Pancreas (tissue), 10 donors: ENCODE data around the gene SPR. TPM values are rescaled to one million over a fixed set of nuclear protein-coding genes. Genes with fewer than 3 reads are reported as not detected.
"Not testable (repeated sequence)": the region's sequence is repeated elsewhere in the genome, so short reads cannot be mapped to it uniquely, and the experiment has no call there.

Source experiments
- ATAC-seq, 4 donors: fragments of 200-7000 bp; cut with Tn5 transposase; one replicate each; pipeline versions ENCODE4 v1.8.0 to v1.9.1; 2020; ENCODE audit warnings: mild to moderate bottlenecking in 4 of 4, moderate library complexity in 4 of 4
- DNase-seq, 6 donors: peaks; one replicate each; pipeline ENCODE4 v3.0.0-alpha.2; 2020
- FAIRE-seq: peaks from 2 replicates; lab custom pipeline; 2012; peaks lifted over from hg19 to GRCh38; lab: Jason Lieb, UNC
- H3K27ac ChIP-seq, 4 donors: fragments of 200-600 bp; sonication (generic); 1 replicate in 3 of 4; 2 replicates in 1 of 4; pipeline versions ENCODE4 v1.5.0 to v1.8.0; 2020
- H3K27me3 ChIP-seq, 4 donors: fragments of 200-600 bp; one replicate each; pipeline ENCODE4 v1.8.0; 2021
- H3K36me3 ChIP-seq, 3 donors: fragments of 200-600 bp; sonication (generic) in 1 of 3; one replicate each; pipeline versions ENCODE4 v1.5.0 to v1.8.0; 2020 to 2021
- H3K4me1 ChIP-seq, 3 donors: fragments of 200-600 bp; one replicate each; pipeline ENCODE4 v1.8.0; 2021
- H3K4me3 ChIP-seq, 4 donors: fragments of 200-600 bp; sonication (generic) in 2 of 4; one replicate each; pipeline versions ENCODE4 v1.5.0 to v1.8.0; 2020 to 2021
- H3K9me3 ChIP-seq, 4 donors: fragments of 200-600 bp; one replicate each; pipeline ENCODE4 v1.8.0; 2021
- CTCF ChIP-seq, 4 donors: fragments of 200-600 bp; sonication (generic) in 3 of 4; IDR thresholded peaks; one replicate each; pipeline versions ENCODE4 v1.5.0 to v1.8.0; 2021; ENCODE audit warnings: antibody characterized with exemption in 4 of 4
- WGBS, 2 donors: extraction: QIAGEN DNeasy Blood & Tissue Kit; methylation state at CpG; one replicate each; pipeline ENCODE4 v1.1.7; 2013; 5-methylcytosine and 5-hydroxymethylcytosine counted together
- intact Hi-C, 3 donors: fragments of 100-400 bp; cut with DNase I; formaldehyde crosslinking; loops; one replicate each; pipeline versions ENCODE4 v1.11.1 to v1.14.2; 2022
- polyA plus RNA-seq, 2 donors: library from polyadenylated mRNA; stranded (reverse); fragments of 200-250 nt; gene quantifications; one replicate each; pipeline ENCODE4 v1.2.3, GENCODE V29; 2013
- total RNA-seq, 6 donors: library from RNA; stranded (reverse); fragmentation: NEBNext Ultra II Directional in 4 of 6; extraction: Animal tissue kit (Norgen Biotek cat#: 25700) in 4 of 6; gene quantifications; one replicate each; pipeline versions ENCODE4 v1.2.1 to v1.2.4, GENCODE V29; 2021 to 2023
- donor health status: healthy with polysubstance abuse.
- donor health status: DM: no; HTN: no; CAD: no; lungs with moderate emphysema.
- donor health status: DM: no; HTN: no; CAD: no.
- donor health status: control.
- donor health status: control.
- donor health status: Bipolar disorder and iron deficiency.
- donor health status: DM: yes; HTN: yes; CAD: no.
- donor health status: DM: no; HTN: no; CAD: no.
- donor health status: DM: no; HTN: no; CAD: no.
- donor health status: DM: yes; HTN: yes; CAD: no.

SPR gene
- total and polyA plus RNA-seq, 8 donors = 31.3 to 47.8 (median 38.7) TPM

DNA sequence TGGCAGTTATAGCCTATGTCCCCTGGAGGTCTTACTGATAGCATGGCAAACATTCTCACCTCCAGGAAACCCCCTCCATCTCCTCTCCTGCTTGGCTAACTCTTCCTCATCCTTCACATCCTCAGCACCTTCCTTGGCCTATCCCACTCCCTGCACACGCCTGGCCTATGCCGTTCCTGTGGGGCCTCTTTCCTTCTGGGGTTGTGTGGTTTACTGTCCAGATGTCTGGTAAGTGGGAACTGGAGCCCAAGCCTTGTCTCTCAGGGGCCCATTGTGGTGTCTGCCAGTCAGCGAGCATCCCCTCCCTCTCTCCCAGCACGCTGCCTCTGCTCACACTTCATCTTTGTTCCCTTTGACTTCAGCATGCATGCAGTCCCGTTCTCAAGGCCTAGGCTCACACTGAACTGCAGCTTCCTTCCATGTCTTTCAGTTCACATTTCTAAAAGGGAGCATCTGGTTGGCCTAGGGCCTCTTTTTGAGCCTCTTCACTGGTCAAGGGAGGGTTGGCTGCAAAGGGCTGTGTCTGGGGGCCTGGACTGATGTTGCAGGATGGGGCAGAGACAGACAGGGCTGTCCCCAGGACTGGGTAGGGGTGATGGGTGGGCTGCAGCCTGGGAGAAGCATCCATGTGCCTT lies 13.1 kb downstream of the SPR start:
- no peaks in the 10 kb centered on the region for H3K36me3 ChIP-seq
- no peaks in the 10 kb centered on the region for H3K9me3 ChIP-seq
- 81 to 88% methylated on average over 5 of the region's 5 CpGs for WGBS, 2 donors
- intact Hi-C loops = no loop called here
- DNase-seq (no peak), FAIRE-seq (no peak), ATAC-seq (no peak)
- no peaks in the 10 kb centered on the region for H3K27me3 ChIP-seq
- no peak for TF ChIP-seq CTCF (IDR thresholded peaks at IDR 0.05)
- no peak overlapping the region for H3K4me3 ChIP-seq
- H3K4me1 ChIP-seq = no peaks in the 10 kb centered on the region
- no peak overlapping the region for H3K27ac ChIP-seq

- intact Hi-C loops = no loop called here
- WGBS, 2 donors = 47 to 52% methylated on average over 3 of the region's 3 CpGs
- DNase-seq (no peak), FAIRE-seq (no peak), ATAC-seq (no peak)
- no peak overlapping the region for H3K4me3 ChIP-seq
- no peaks in the 10 kb centered on the region for H3K4me1 ChIP-seq
- no peaks in the 10 kb centered on the region for H3K9me3 ChIP-seq
- H3K36me3 ChIP-seq = no peaks in the 10 kb centered on the region
- no peak overlapping the region for H3K27ac ChIP-seq
- no peak for TF ChIP-seq CTCF (IDR thresholded peaks at IDR 0.05)
- H3K27me3 ChIP-seq = no peaks in the 10 kb centered on the region
These were observed 14.2 kb downstream of the SPR start for GRCh38 chr2:72901426-72901825.

GRCh38 chr2:72907369-72907768 lies 20.2 kb downstream of the SPR start:
- H3K27ac ChIP-seq, intact Hi-C loops, ATAC-seq, DNase-seq, H3K4me3 ChIP-seq, H3K4me1 ChIP-seq, H3K36me3 ChIP-seq, H3K9me3 ChIP-seq, FAIRE-seq: not testable (repeated sequence)
- peaks cover 0 to 28% (median 7%) of the 10 kb centered on the region in 4 donors for H3K27me3 ChIP-seq
- 75 to 84% methylated on average over 13 of the region's 13 CpGs for WGBS, 2 donors

DNA sequence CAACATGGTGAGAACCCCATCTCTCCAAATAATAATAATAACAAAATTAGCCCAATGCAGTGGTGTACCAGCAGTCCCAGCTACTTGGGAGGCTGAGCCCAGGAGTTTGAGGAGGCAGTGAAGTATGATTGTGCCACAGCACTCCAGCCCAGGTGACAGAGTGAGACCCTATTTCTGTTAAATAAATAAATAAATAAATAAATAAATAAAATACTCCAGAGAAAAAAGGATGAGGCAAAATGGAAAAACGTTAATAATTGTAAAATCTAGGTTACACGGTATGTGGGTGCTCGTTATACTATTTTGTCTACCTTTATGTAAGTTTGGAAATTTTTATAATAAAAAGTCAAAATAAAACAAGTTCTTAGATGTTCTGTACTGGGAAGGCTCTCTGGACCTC lies 21.5 kb downstream of the SPR start:
- TF ChIP-seq CTCF (IDR thresholded peaks at IDR 0.05) = no peak
- Histone ChIP-seq H3K27me3 (peaks cover 0 to 31% (median 7%) of the 10 kb centered on the region in 4 donors), H3K27ac (no peak overlapping the region), H3K4me1 (no peaks in the 10 kb centered on the region), H3K4me3 (no peak overlapping the region), H3K36me3 (no peaks in the 10 kb centered on the region), H3K9me3 (no peaks in the 10 kb centered on the region)
- 75 to 79% methylated on average over 3 of the region's 3 CpGs for WGBS, 2 donors
- FAIRE-seq (no peak), ATAC-seq (no peak), DNase-seq (no peak)
- intact Hi-C loops = no loop called here

DNA sequence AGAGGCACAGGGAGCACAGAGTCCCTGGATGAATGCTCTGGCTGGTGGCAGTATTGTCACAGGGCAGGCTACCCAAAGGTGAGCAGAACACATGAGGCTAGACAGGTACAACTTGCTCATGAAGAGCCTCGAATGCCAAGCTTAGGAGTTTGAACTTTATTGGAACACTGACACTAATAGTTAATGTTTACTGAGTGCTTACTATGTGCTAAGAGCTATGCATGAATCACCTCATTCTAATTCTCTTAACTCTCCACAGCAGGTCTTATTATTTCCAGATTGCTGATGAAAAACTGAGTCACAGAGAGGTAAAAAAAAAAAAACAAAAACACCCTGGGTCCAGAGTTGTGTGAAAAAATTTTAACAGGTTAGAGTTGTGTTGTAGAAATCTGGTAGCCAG lies 24.0 kb downstream of the SPR start:
- no peak overlapping the region for H3K4me3 ChIP-seq
- no peak overlapping the region for H3K27ac ChIP-seq
- peaks cover 0 to 49% (median 12%) of the 10 kb centered on the region in 4 donors for H3K27me3 ChIP-seq
- no peaks in the 10 kb centered on the region for H3K4me1 ChIP-seq
- no peak for TF ChIP-seq CTCF (IDR thresholded peaks at IDR 0.05)
- FAIRE-seq (no peak), ATAC-seq (no peak), DNase-seq (no peak)
- no peaks in the 10 kb centered on the region for H3K9me3 ChIP-seq
- 20 to 28% methylated on average over 1 of the region's 1 CpG for WGBS, 2 donors
- H3K36me3 ChIP-seq = no peaks in the 10 kb centered on the region
- intact Hi-C loops = no loop called here
